Natural killer cell (primary cell): ENCODE measurements around the gene SLC38A1. TPM values are rescaled to one million over a fixed set of nuclear protein-coding genes. Genes with fewer than 3 reads are reported as not detected.

ENCODE experiments used
- ATAC-seq, 3 donors: fragments of 150-1000 bp in 2 of 3; fragments of 200-7000 bp in 1 of 3; cut with Tn5 transposase; 1 replicate in 1 of 3; 2 replicates in 2 of 3; pipeline ENCODE4 v1.10.0; 2021; ENCODE audit warnings: mild to moderate bottlenecking in 2 of 3, moderate library complexity in 2 of 3
- DNase-seq, 2 donors: peaks; one replicate each; pipeline versions ENCODE4 v3.0.0 to v3.0.0-alpha.2; 2013 to 2021; ENCODE audit warnings: mixed read lengths in 1 of 2
- H3K27ac ChIP-seq: one replicate; pipeline ENCODE4 v1.5.1; 2013; ENCODE audit warnings: mild to moderate bottlenecking, low read length
- H3K27me3 ChIP-seq: one replicate; pipeline ENCODE4 v1.6.1; 2013; ENCODE audit warnings: low read length; ENCODE audit not compliant: control insufficient read depth, insufficient read depth
- H3K36me3 ChIP-seq: one replicate; pipeline ENCODE4 v1.6.1; 2013; ENCODE audit warnings: low read length; ENCODE audit not compliant: control insufficient read depth, insufficient read depth
- H3K4me1 ChIP-seq: one replicate; pipeline ENCODE4 v1.6.1; 2013; ENCODE audit warnings: low read length; ENCODE audit not compliant: control insufficient read depth, insufficient read depth
- H3K4me3 ChIP-seq: one replicate; pipeline ENCODE4 v1.5.1; 2013; ENCODE audit warnings: low read length
- H3K9me3 ChIP-seq: one replicate; pipeline ENCODE4 v1.6.1; 2013; ENCODE audit warnings: low read length; ENCODE audit not compliant: control insufficient read depth, insufficient read depth
- H3K27ac Mint-ChIP-seq, 2 donors: one replicate each; pipeline ENCODE4 v1.8.0; 2022; ENCODE audit warnings: mild to moderate bottlenecking in 2 of 2, mixed read lengths in 2 of 2, moderate library complexity in 1 of 2
- H3K27me3 Mint-ChIP-seq, 2 donors: one replicate each; pipeline ENCODE4 v1.8.0; 2022; ENCODE audit warnings: low read depth in 2 of 2, mixed read lengths in 2 of 2
- H3K36me3 Mint-ChIP-seq: one replicate; pipeline ENCODE4 v1.8.0; 2022; ENCODE audit warnings: mixed read lengths
- H3K4me1 Mint-ChIP-seq, 2 donors: one replicate each; pipeline ENCODE4 v1.8.0; 2022; ENCODE audit warnings: mixed read lengths in 2 of 2
- H3K4me3 Mint-ChIP-seq: one replicate; pipeline ENCODE4 v1.8.0; 2022; ENCODE audit warnings: mild to moderate bottlenecking, moderate library complexity, mixed read lengths
- H3K9me3 Mint-ChIP-seq, 2 donors: one replicate each; pipeline ENCODE4 v1.8.0; 2022; ENCODE audit warnings: mixed read lengths in 2 of 2
- CTCF ChIP-seq: fragments of 200-600 bp; IDR thresholded peaks from one replicate; pipeline ENCODE4 v1.8.0; 2022; ENCODE audit warnings: antibody characterized with exemption
- WGBS: methylation state at CpG from one replicate; pipeline ENCODE4 v1.1.7; 2013; ENCODE audit warnings: missing lambda C conversion rate; ENCODE audit not compliant: insufficient coverage; 5-methylcytosine and 5-hydroxymethylcytosine counted together
- intact Hi-C: fragments of 100-400 bp; cut with micrococcal nuclease; formaldehyde crosslinking; loops from one replicate; pipeline ENCODE4 v1.14.2; 2022
- total RNA-seq, 4 donors: library from RNA; stranded (reverse); fragments of 120-200 nt in 1 of 4; gene quantifications; one replicate each; pipeline versions ENCODE4 v1.2.3 to v1.2.4, GENCODE V29; 2013 to 2022

The SLC38A1 gene
- total RNA-seq, 3 donors from 2014 or later (not counting 1 experiment from before 2014, with no cell fraction given), result 295 to 385 (median 354) TPM

DNA sequence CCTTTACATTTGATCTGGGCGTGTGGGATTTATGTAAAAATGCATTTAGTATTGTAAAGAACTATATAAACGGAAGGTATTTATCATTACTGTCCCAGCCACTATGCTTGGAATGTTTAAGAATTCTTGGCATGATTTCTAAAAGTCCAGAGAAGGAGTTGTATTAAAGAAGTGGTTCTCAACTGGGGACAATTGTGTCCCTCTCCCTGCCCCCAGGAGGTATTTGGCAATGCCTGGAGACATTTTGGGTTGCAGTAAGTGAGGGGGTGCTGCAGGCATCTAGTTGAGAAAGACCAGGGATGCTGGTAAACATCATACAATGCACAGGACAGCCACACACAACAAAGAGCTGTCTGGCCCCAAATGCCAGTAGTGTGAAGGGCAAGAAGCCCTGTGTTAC lies 7.2 kb downstream of the SLC38A1 start:
- H3K27ac Mint-ChIP-seq, result no peak overlapping the region
- Histone ChIP-seq H3K4me3 (no peak overlapping the region), H3K27ac (no peak overlapping the region), H3K36me3 (peaks cover 10% of the 10 kb centered on the region), H3K27me3 (no peaks in the 10 kb centered on the region), H3K9me3 (no peaks in the 10 kb centered on the region), H3K4me1 (peaks cover 46% of the 10 kb centered on the region)
- H3K36me3 Mint-ChIP-seq, result no peaks in the 10 kb centered on the region
- H3K4me1 Mint-ChIP-seq, result peaks cover 16% of the 10 kb centered on the region in 2 donors
- DNase-seq (no peak), ATAC-seq (no peak)
- intact Hi-C loops, result no loop called here
- no peaks in the 10 kb centered on the region for H3K9me3 Mint-ChIP-seq
- no peak overlapping the region for H3K4me3 Mint-ChIP-seq
- TF ChIP-seq CTCF, result no peak
- 100% methylated on average over 1 of the region's 2 CpGs for WGBS
- no peaks in the 10 kb centered on the region for H3K27me3 Mint-ChIP-seq

- intact Hi-C loops, result no loop called here
These were observed 7.8 kb downstream of the SLC38A1 start for GRCh38 chr12:46260913-46261476.

GRCh38 chr12:46260124-46260912 lies 8.5 kb downstream of the SLC38A1 start:
- no peak overlapping the region for H3K27ac ChIP-seq

More at GRCh38 chr12:46260913-46261476, 7.8 kb downstream of the SLC38A1 start:
- WGBS, result 75% methylated on average over 2 of the region's 2 CpGs
- no peak for ATAC-seq
- H3K4me3 ChIP-seq, result no peak overlapping the region
- TF ChIP-seq CTCF, result no peak
- Mint-ChIP-seq H3K36me3 (no peaks in the 10 kb centered on the region), H3K4me3 (no peak overlapping the region), H3K27me3 (no peaks in the 10 kb centered on the region), H3K9me3 (no peaks in the 10 kb centered on the region), H3K27ac (no peak overlapping the region), H3K4me1 (peaks cover 21 to 22% of the 10 kb centered on the region in 2 donors)
- no peak overlapping the region for H3K27ac ChIP-seq
- H3K27me3 ChIP-seq, result no peaks in the 10 kb centered on the region
- no peaks in the 10 kb centered on the region for H3K9me3 ChIP-seq
- peaks cover 10% of the 10 kb centered on the region for H3K36me3 ChIP-seq
- peaks cover 50% of the 10 kb centered on the region for H3K4me1 ChIP-seq
- DNase-seq, result no peak

More at GRCh38 chr12:46260124-46260912, 8.5 kb downstream of the SLC38A1 start:
- H3K27ac Mint-ChIP-seq, result no peak overlapping the region
- H3K4me1 Mint-ChIP-seq, result peaks cover 25 to 26% of the 10 kb centered on the region in 2 donors
- H3K27me3 Mint-ChIP-seq, result no peaks in the 10 kb centered on the region
- H3K36me3 ChIP-seq, result peaks cover 7% of the 10 kb centered on the region
- intact Hi-C loops, result no loop called here
- no peaks in the 10 kb centered on the region for H3K9me3 ChIP-seq
- peaks cover 48% of the 10 kb centered on the region for H3K4me1 ChIP-seq
- no peak overlapping the region for H3K4me3 ChIP-seq
- DNase-seq, result no peak
- TF ChIP-seq CTCF, result no peak
- WGBS, result 90% methylated on average over 4 of the region's 5 CpGs
- ATAC-seq, result no peak
- no peaks in the 10 kb centered on the region for H3K9me3 Mint-ChIP-seq
- H3K36me3 Mint-ChIP-seq, result no peaks in the 10 kb centered on the region
- H3K4me3 Mint-ChIP-seq, result no peak overlapping the region
- no peaks in the 10 kb centered on the region for H3K27me3 ChIP-seq
